Erythroblast (primary cell): ENCODE data around the gene MOGAT1.

Source experiments
- GATA1 ChIP-seq: IDR thresholded peaks from 2 replicates; pipeline ENCODE4 v1.6.1; 2011; ENCODE audit warnings: low read depth, mild to moderate bottlenecking, control low read depth, low read length, moderate library complexity
- POLR2A ChIP-seq: IDR thresholded peaks from 2 replicates; pipeline ENCODE4 v1.6.1; 2011; ENCODE audit warnings: mild to moderate bottlenecking, low read length

DNA sequence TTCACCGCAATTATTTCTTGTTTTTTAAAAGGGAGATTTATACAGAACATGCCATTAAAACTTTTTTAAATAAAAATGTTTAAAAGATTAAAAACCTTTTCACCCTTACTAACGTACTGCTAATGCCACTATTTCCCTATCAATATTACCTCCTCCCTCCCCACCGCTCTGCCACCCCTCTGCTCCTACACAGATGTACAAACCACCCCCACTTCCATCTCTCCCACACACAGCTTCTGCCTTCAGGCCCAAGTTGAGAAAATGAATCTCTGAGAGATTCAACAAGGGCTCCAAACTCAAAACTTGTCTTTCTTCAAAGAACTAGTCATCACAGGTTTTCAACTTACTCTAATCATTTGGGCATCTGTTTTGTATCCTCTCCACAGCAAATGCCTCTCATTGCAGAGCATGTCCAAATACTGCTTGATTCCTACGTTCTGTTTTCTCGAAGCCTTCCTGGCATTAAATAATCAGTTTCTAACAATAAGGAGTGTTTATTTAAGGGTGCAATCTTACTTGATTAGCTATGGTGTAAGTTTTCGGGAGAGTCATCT lies 47.6 kb upstream of the MOGAT1 start:
- TF ChIP-seq POLR2A, result no peak
- no peak for TF ChIP-seq GATA1
